ENCODE results near the gene LENG8. TPM values are rescaled to one million over a fixed set of nuclear protein-coding genes. Genes with fewer than 3 reads are reported as not detected.

The LENG8 gene
- total and polyA plus RNA-seq, 5 donors = 66.2 to 87.4 (median 75.4) TPM

- Histone ChIP-seq H3K27ac (ENCODE audit: low read length) (no peak overlapping the region), H3K4me1 (ENCODE audit: control insufficient read depth, insufficient read depth, low read length) (no peaks in the 10 kb centered on the region), H3K9me3 (ENCODE audit: control insufficient read depth, low read length) (no peaks in the 10 kb centered on the region), H3K4me3 (ENCODE audit: low read length) (no peak overlapping the region), H3K27me3 (ENCODE audit: control insufficient read depth, insufficient read depth) (no peaks in the 10 kb centered on the region)
- DNase-seq (peak in 1 of 3 donors; percentile 22), ATAC-seq (no peak)
- intact Hi-C loops (cut with DNase I) = no loop called here
- WGBS = 89% methylated on average over 36 of the region's 36 CpGs
These were observed 24.2 kb upstream of the LENG8 start for GRCh38 chr19:54424660-54425381.

GRCh38 chr19:54425382-54425723, 23.6 kb upstream of the LENG8 start:
- intact Hi-C loops (cut with DNase I) = no loop called here
- no peak for ATAC-seq
- WGBS = 80% methylated on average over 5 of the region's 5 CpGs

GRCh38 chr19:54426291-54426931, 22.6 kb upstream of the LENG8 start:
- Histone ChIP-seq H3K4me1 (ENCODE audit: control insufficient read depth, insufficient read depth, low read length) (peaks cover 2% of the 10 kb centered on the region), H3K4me3 (ENCODE audit: low read length) (no peak overlapping the region), H3K27me3 (ENCODE audit: control insufficient read depth, insufficient read depth) (no peaks in the 10 kb centered on the region), H3K27ac (ENCODE audit: low read length) (no peak overlapping the region), H3K9me3 (ENCODE audit: control insufficient read depth, low read length) (no peaks in the 10 kb centered on the region)
- WGBS = 67% methylated on average over 17 of the region's 17 CpGs
- DNase-seq (peak in 1 of 3 donors; percentile 45), ATAC-seq (no peak)
- intact Hi-C loops (cut with DNase I) = no loop called here

More at GRCh38 chr19:54425382-54425723, 23.6 kb upstream of the LENG8 start:
- no peaks in the 10 kb centered on the region for H3K9me3 ChIP-seq (ENCODE audit: control insufficient read depth, low read length)
- no peaks in the 10 kb centered on the region for H3K27me3 ChIP-seq (ENCODE audit: control insufficient read depth, insufficient read depth)
- H3K4me3 ChIP-seq (ENCODE audit: low read length) = no peak overlapping the region
- peak in 1 of 3 donors; percentile 7 for DNase-seq
- no peaks in the 10 kb centered on the region for H3K4me1 ChIP-seq (ENCODE audit: control insufficient read depth, insufficient read depth, low read length)
- H3K27ac ChIP-seq (ENCODE audit: low read length) = no peak overlapping the region

- H3K27ac ChIP-seq (ENCODE audit: low read length) = no peak overlapping the region
- H3K27me3 ChIP-seq (ENCODE audit: control insufficient read depth, insufficient read depth) = no peaks in the 10 kb centered on the region
- WGBS = 86% methylated on average over 11 of the region's 11 CpGs
- no peak for DNase-seq
- no peaks in the 10 kb centered on the region for H3K9me3 ChIP-seq (ENCODE audit: control insufficient read depth, low read length)
- H3K4me1 ChIP-seq (ENCODE audit: control insufficient read depth, insufficient read depth, low read length) = peaks cover 4% of the 10 kb centered on the region
- ATAC-seq = no peak
- intact Hi-C loops (cut with DNase I) = no loop called here
- no peak overlapping the region for H3K4me3 ChIP-seq (ENCODE audit: low read length)
These were observed 21.4 kb upstream of the LENG8 start for GRCh38 chr19:54427586-54427985.

DNA sequence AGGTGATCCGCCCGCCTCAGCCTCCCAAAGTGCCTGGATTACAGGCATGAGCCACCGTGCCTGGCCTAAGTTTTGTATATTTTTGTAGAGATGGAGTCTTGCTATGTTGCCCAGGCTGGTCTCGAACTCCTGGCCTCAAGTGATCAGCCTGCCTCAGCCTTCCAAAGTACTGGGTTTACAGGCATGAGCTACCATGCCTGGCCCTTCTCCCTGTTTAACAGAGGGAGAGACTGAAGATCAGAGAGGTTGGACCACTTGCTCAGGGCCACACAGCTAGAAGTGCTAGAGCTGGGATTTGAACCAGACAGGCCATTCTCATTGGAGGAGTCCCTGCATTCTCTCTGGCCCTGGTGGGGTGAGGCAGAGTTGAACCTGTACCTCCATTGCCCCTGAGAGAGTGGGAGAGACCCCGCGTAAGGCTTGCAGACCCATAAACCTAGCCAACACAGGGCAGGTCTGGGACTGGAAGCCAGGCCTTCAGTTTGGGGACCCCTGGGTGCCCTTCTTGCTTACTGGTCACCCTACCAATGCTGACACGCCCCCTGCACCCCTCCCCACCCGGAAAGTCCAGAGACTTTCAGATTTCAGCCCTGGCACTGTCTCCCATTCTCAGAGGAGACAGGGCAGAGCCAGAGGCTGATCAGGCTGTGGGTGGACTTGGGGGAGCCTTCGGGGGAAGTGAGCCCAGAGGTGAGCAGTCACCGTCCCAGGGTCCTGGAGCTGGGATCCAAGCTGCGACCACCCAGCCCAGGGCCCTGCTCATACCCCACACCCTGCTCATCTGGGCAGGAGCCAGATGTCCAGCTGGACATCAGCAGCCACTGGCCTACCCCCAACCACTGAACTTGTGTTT, 20.4 kb upstream of the LENG8 start:
- Histone ChIP-seq H3K4me3 (ENCODE audit: low read length) (no peak overlapping the region), H3K4me1 (ENCODE audit: control insufficient read depth, insufficient read depth, low read length) (peaks cover 4% of the 10 kb centered on the region), H3K9me3 (ENCODE audit: control insufficient read depth, low read length) (no peaks in the 10 kb centered on the region), H3K27ac (ENCODE audit: low read length) (no peak overlapping the region), H3K27me3 (ENCODE audit: control insufficient read depth, insufficient read depth) (no peaks in the 10 kb centered on the region)
- DNase-seq (peak in 1 of 3 donors; percentile 26), ATAC-seq (no peak)
- intact Hi-C loops (cut with DNase I) = no loop called here
- WGBS = 68% methylated on average over 11 of the region's 11 CpGs

- Histone ChIP-seq H3K4me3 (ENCODE audit: low read length) (no peak overlapping the region), H3K27ac (ENCODE audit: low read length) (no peak overlapping the region), H3K9me3 (ENCODE audit: control insufficient read depth, low read length) (no peaks in the 10 kb centered on the region), H3K4me1 (ENCODE audit: control insufficient read depth, insufficient read depth, low read length) (peaks cover 4% of the 10 kb centered on the region), H3K27me3 (ENCODE audit: control insufficient read depth, insufficient read depth) (no peaks in the 10 kb centered on the region)
- ATAC-seq = no peak
- DNase-seq = peak in 1 of 3 donors; percentile 30
- 38% methylated on average over 8 of the region's 8 CpGs for WGBS
- intact Hi-C loops (cut with DNase I) = no loop called here
These were observed 19.9 kb upstream of the LENG8 start for GRCh38 chr19:54429176-54429495.

GRCh38 chr19:54429545-54430227, 19.3 kb upstream of the LENG8 start:
- H3K27ac ChIP-seq (ENCODE audit: low read length) = no peak overlapping the region
- intact Hi-C loops (cut with DNase I) = no loop called here
- H3K9me3 ChIP-seq (ENCODE audit: control insufficient read depth, low read length) = no peaks in the 10 kb centered on the region
- H3K4me1 ChIP-seq (ENCODE audit: control insufficient read depth, insufficient read depth, low read length) = peaks cover 4% of the 10 kb centered on the region
- H3K27me3 ChIP-seq (ENCODE audit: control insufficient read depth, insufficient read depth) = no peaks in the 10 kb centered on the region
- peak in 1 of 2 donors; percentile 10 for ATAC-seq
- H3K4me3 ChIP-seq (ENCODE audit: low read length) = no peak overlapping the region
- WGBS = 50% methylated on average over 13 of the region's 13 CpGs
- DNase-seq = peak in 2 of 3 donors; percentile 45 to 60

DNA sequence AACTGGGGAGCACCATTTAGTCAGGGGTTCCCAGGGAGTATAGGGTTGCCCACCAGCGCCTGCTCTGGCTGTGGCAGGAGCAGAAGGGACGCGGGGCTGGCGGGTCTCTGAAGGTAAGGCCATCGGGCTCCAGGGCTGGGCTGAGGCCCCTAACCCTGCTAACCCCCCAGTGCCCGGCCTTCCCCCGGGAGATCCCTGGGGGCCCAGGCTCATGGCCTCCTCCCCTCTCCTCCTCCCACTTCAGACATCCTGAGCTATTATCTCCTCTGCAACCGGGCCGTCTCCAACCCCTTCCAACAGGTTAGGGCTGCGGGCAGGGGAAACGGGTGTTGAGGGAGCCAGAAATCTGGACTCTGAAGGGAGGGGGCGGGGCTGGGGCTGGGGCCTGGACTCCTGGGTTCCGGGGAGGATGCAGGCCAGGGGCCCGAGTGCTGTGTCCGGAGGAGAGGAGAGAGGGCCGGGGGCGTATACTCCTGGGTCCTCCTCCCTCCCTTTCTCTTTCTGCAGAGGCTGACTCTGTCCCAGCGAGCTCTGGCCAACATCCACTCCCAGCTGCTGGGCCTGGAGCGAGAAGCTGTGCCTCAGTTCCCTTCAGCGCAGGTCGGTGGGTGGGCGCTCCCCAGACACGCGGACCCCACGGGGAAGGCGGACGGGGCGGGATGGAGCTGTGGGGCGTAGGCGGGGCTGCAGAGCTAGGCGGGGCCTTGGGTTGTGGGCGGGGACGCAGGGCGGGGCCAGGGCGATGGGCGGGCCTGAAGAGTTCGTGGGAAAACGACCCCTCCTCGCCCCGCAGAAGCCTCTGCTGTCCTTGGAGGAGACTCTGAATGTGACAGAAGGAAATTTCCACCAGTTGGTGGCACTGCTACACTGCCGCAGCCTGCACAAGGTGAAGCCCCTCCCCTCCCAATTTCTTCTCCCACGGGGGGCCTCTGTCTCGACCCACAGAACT, 18.4 kb upstream of the LENG8 start:
- intact Hi-C loops (cut with DNase I) = no loop called here
- H3K4me1 ChIP-seq (ENCODE audit: control insufficient read depth, insufficient read depth, low read length) = peaks cover 4% of the 10 kb centered on the region
- no peaks in the 10 kb centered on the region for H3K9me3 ChIP-seq (ENCODE audit: control insufficient read depth, low read length)
- H3K27me3 ChIP-seq (ENCODE audit: control insufficient read depth, insufficient read depth) = no peaks in the 10 kb centered on the region
- H3K27ac ChIP-seq (ENCODE audit: low read length) = no peak overlapping the region
- peak; percentile 47 to 89 (median 75) for DNase-seq
- WGBS = 5% methylated on average over 43 of the region's 43 CpGs
- H3K4me3 ChIP-seq (ENCODE audit: low read length) = peak overlapping the region; percentile 21
- peak; percentile 58 to 75 for ATAC-seq

DNA sequence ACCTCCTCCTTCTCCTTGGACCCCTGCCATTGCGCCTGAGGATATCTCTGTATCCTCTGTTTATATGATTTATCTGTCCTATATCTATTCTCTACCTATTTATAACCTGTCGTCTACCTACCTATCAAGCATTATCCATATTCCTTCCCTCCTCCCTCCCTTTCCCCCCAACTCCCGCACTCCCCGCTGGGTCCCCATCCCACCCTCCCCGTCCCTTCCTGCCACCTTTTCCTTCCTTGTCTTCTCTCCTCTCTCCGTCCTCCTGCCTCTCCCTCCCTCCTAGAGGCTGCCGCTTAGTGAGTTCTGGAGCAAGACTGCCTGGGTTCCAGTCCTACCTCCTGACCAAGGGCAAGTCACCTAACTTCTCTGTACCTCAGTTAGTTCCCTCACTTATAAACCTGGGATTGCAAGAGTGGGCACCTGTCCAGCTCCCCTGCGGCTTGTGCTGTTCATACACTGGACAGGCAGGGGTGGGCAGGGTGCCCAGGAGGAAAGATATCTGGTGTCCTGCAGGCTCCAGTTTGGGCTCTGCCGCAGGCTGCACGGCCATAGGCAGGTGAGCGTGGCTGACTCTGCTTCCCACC, 17.7 kb upstream of the LENG8 start:
- Histone ChIP-seq H3K4me3 (ENCODE audit: low read length) (no peak overlapping the region), H3K27me3 (ENCODE audit: control insufficient read depth, insufficient read depth) (no peaks in the 10 kb centered on the region), H3K9me3 (ENCODE audit: control insufficient read depth, low read length) (no peaks in the 10 kb centered on the region), H3K4me1 (ENCODE audit: control insufficient read depth, insufficient read depth, low read length) (peaks cover 7% of the 10 kb centered on the region), H3K27ac (ENCODE audit: low read length) (no peak overlapping the region)
- intact Hi-C loops (cut with DNase I) = no loop called here
- no peak for ATAC-seq
- peak; percentile 44 to 78 (median 72) for DNase-seq
- WGBS = 19% methylated on average over 11 of the region's 11 CpGs

Measured in right cardiac atrium (tissue), 5 donors.